NCI-H1417 (cell line): ENCODE measurements around the gene AFMID.

Experiments
- DNase-seq, 3 experiments: peaks; one replicate each; lab custom pipeline; 2025; lab: John Stamatoyannopoulos, UW

The AFMID gene

DNA sequence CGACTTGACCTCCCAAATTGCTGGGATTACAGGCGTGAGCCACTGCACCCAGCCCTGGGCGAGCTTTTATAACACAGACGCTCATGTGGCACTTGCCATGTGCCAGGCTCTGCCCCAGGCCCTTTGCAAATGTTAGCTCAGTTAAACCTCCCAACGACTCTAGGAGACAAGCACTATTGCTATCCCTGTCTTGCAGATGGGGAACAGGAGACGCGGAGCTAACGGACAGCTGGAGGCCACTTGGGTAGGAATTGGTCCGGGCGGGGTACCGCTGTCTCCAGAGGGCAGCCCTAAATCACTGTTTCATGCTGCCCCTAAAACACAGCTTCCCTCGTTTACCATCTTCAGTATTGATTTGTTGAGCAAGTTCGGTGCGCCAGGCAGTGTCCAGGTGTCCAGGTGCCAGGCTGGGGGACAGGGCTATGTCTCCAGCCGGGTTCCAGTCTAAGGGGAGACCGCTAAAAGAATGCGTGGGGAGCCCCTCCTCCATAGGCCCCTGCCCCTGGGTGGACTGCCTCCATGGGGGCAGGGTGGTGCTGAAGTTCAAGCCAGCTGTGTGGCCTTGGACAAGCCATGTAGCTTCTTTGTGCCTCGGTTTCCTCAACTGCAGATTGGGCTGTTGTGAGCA, 68.0 kb downstream of the AFMID start:
- no peak for DNase-seq

DNA sequence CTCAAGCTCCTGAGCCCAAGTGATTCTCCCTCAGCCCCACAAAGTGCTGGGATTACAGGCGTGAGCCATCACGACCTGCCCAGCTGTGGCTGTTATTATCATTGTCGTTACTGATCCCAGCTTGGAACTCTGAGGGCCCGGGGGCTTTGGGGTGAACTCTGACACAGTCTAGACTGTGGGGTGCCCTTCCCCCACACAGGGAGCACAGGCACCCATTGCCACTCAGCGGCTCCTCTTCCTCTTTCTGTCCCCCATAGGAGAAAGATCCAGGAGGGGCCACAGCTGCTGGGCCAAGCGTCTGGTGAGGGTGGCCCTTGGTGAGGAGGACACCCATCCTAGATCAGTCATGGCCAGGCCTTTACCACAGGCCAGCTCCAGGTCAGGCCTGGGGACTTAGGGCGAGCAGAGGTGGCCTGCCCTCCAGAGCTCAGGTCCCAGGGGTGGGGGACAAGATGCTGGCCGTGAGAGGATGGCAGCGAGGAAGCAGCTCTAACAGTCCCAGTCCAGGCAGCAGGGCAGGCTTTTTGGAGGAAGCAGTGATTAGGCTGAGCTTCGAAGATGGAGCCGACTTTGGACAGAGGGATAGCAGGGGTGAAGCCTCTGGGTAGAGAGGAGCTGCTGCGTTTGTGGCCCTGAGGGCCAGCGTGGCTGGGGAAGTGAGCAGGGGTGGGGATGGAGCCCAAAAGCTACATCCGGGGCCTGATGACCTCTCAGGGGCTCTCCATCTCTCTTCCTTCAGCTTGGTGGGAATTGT, 69.0 kb downstream of the AFMID start:
- DNase-seq: no peak

DNA sequence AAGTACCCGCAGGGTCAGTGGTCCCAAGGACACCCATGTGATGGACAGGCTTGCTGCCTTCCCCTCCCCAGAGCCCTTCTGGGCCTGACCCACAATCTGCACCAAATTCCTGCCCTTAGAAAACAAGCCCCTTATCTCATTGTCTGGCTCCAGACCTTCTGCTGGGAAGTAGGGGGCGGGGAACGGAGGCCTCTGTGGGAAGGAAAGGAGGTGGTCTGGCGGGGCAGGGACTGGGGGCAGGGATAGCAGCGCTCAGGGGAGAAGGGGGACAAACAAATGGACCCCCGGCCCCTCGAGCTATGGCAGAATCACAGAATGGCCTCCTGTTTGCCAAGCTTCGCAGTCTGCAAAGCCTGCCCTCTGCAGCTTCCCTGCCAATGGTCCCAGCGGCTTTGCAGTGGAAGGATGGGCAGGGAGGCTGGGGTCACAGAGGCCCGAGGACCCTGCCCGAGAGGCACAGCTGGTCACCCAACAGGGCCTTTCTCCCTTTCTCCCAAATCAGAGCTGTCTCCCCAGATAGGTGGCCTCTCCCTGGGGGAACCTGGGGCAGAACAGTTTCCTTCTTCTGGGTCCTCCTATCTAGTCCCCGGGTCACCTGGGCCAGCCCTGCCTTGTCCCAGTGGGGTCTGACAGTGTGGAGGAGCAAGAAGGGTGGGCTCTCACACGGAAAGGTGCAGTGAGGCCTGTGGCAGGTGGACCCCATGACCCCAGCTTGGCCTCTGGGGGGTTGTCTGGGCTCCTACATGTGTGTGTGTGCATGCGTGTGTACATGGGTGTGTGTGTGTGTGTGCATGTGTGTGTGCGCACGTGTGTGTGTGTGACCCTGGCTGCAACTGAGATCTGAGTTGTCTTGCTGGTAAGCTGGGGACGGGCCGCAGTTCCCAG, 69.8 kb downstream of the AFMID start:
- DNase-seq: no peak
